ENCODE results near the gene DGKH.
"Not testable (repeated sequence)": the region's sequence is repeated elsewhere in the genome, so short reads cannot be mapped to it uniquely, and the experiment has no call there.

Gene DGKH

GRCh38 chr13:42066542-42066941 lies 18.1 kb downstream of the DGKH start:
- in situ Hi-C loops (cut with HindIII; ENCODE audit: low sequenced_read_pairs): no loop called here

GRCh38 chr13:42068886-42069285 lies 20.4 kb downstream of the DGKH start:
- in situ Hi-C loops (cut with HindIII; ENCODE audit: low sequenced_read_pairs): no loop called here

GRCh38 chr13:42070599-42070998 lies 22.2 kb downstream of the DGKH start:
- in situ Hi-C loops (cut with HindIII; ENCODE audit: low sequenced_read_pairs): not testable (repeated sequence)

- in situ Hi-C loops (cut with HindIII; ENCODE audit: low sequenced_read_pairs): not testable (repeated sequence)
Observed at GRCh38 chr13:42071179-42071578, 22.7 kb downstream of the DGKH start.

- in situ Hi-C loops (cut with HindIII; ENCODE audit: low sequenced_read_pairs): no loop called here
Observed at GRCh38 chr13:42071672-42072419, 23.4 kb downstream of the DGKH start.

- in situ Hi-C loops (cut with HindIII; ENCODE audit: low sequenced_read_pairs): no loop called here
Observed at GRCh38 chr13:42073683-42074082, 25.2 kb downstream of the DGKH start.

- in situ Hi-C loops (cut with HindIII; ENCODE audit: low sequenced_read_pairs): no loop called here
Observed at GRCh38 chr13:42075517-42075916, 27.1 kb downstream of the DGKH start.

GRCh38 chr13:42076309-42076713 lies 27.9 kb downstream of the DGKH start:
- in situ Hi-C loops (cut with HindIII; ENCODE audit: low sequenced_read_pairs): no loop called here

GRCh38 chr13:42078128-42078808 lies 29.8 kb downstream of the DGKH start:
- in situ Hi-C loops (cut with HindIII; ENCODE audit: low sequenced_read_pairs): no loop called here

- in situ Hi-C loops (cut with HindIII; ENCODE audit: low sequenced_read_pairs): no loop called here
Observed at GRCh38 chr13:42083138-42083770, 34.8 kb downstream of the DGKH start.

- in situ Hi-C loops (cut with HindIII; ENCODE audit: low sequenced_read_pairs): no loop called here
Observed at GRCh38 chr13:42084722-42085121, 36.3 kb downstream of the DGKH start.

GRCh38 chr13:42086582-42086981 lies 38.1 kb downstream of the DGKH start:
- in situ Hi-C loops (cut with HindIII; ENCODE audit: low sequenced_read_pairs): no loop called here

GRCh38 chr13:42094516-42095040 lies 46.1 kb downstream of the DGKH start:
- in situ Hi-C loops (cut with HindIII; ENCODE audit: low sequenced_read_pairs): no loop called here

- in situ Hi-C loops (cut with HindIII; ENCODE audit: low sequenced_read_pairs): not testable (repeated sequence)
Observed at GRCh38 chr13:42096222-42096621, 47.8 kb downstream of the DGKH start.

GRCh38 chr13:42099962-42100675 lies 51.7 kb downstream of the DGKH start:
- in situ Hi-C loops (cut with HindIII; ENCODE audit: low sequenced_read_pairs): loop anchor here (25.0 kb wide), 1 partner anchor 438 kb away; no protein-coding TSS in a partner anchor

- in situ Hi-C loops (cut with HindIII; ENCODE audit: low sequenced_read_pairs): loop anchor here (25.0 kb wide), 1 partner anchor 439 kb away; no protein-coding TSS in a partner anchor
Observed at GRCh38 chr13:42100960-42101359, 52.5 kb downstream of the DGKH start.

- in situ Hi-C loops (cut with HindIII; ENCODE audit: low sequenced_read_pairs): loop anchor here (25.0 kb wide), 1 partner anchor 440 kb away; no protein-coding TSS in a partner anchor
Observed at GRCh38 chr13:42101821-42102585, 53.6 kb downstream of the DGKH start.

GRCh38 chr13:42102961-42103865 lies 54.8 kb downstream of the DGKH start:
- in situ Hi-C loops (cut with HindIII; ENCODE audit: low sequenced_read_pairs): loop anchor here (25.0 kb wide), 1 partner anchor 441 kb away; no protein-coding TSS in a partner anchor

- in situ Hi-C loops (cut with HindIII; ENCODE audit: low sequenced_read_pairs): loop anchor here (25.0 kb wide), 1 partner anchor 445 kb away; no protein-coding TSS in a partner anchor
Observed at GRCh38 chr13:42106998-42107397, 58.5 kb downstream of the DGKH start.

Measured in endothelial cell of hepatic sinusoid (primary cell).